Urinary bladder (tissue), 4 donors: ENCODE results near the gene POM121. TPM values are rescaled to one million over a fixed set of nuclear protein-coding genes. Genes with fewer than 3 reads are reported as not detected.
"Not testable (repeated sequence)": the region's sequence is repeated elsewhere in the genome, so short reads cannot be mapped to it uniquely, and the experiment has no call there.

Experiments
- DNase-seq: peaks from one replicate; pipeline ENCODE4 v3.0.0-alpha.2; 2015; ENCODE audit errors: extremely low spot score
- H3K27ac ChIP-seq: one replicate; pipeline ENCODE4 v1.5.1; 2013; ENCODE audit warnings: low read depth, mild to moderate bottlenecking, moderate library complexity
- H3K36me3 ChIP-seq: one replicate; pipeline ENCODE4 v1.6.1; 2013; ENCODE audit warnings: mild to moderate bottlenecking, moderate library complexity; ENCODE audit not compliant: insufficient read depth
- H3K4me1 ChIP-seq: one replicate; pipeline ENCODE4 v1.6.1; 2013; ENCODE audit warnings: mild to moderate bottlenecking, moderate library complexity; ENCODE audit not compliant: insufficient read depth
- H3K4me3 ChIP-seq: one replicate; pipeline ENCODE4 v1.5.1; 2013; ENCODE audit warnings: low read depth, low read length
- WGBS: extraction: QIAGEN DNeasy Blood & Tissue Kit; methylation state at CpG from one replicate; pipeline ENCODE4 v1.1.7; 2013; 5-methylcytosine and 5-hydroxymethylcytosine counted together
- polyA plus RNA-seq: library from polyadenylated mRNA; stranded (reverse); fragments of 200-250 nt; gene quantifications from one replicate; pipeline ENCODE4 v1.2.3, GENCODE V29; 2013
- total RNA-seq: library from RNA; depleted of rRNA; stranded (reverse); fragments of >200 nt; gene quantifications from one replicate; pipeline ENCODE4 v1.2.3, GENCODE V29; 2014
- donor health status: healthy with polysubstance abuse.
- donor health status: healthy.

The POM121 gene
- total and polyA plus RNA-seq, 2 donors = 7.2 to 21.2 TPM

DNA sequence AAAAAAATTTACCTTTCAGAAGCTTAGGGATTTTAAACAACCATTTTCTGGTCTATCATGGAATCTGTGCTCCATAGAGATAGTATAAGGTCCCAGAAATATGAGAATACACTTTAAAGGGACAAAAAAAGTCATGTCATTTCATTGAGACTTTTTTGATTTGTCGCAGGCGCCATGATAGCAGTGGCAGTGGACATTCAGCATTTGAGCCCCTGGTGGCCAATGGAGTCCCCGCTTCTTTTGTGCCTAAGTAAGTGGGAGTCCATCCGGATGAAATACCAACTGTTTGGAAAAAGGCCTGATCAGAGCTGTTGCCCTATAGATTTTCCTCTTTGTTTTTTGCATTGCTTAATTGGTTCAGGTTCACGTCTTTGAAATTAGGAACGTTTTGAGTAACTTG lies 3.3 kb downstream of the POM121 start:
- not testable (repeated sequence) for DNase-seq, H3K4me1 ChIP-seq, H3K27ac ChIP-seq, H3K36me3 ChIP-seq, H3K4me3 ChIP-seq
- WGBS = 93% methylated on average over 6 of the region's 6 CpGs

DNA sequence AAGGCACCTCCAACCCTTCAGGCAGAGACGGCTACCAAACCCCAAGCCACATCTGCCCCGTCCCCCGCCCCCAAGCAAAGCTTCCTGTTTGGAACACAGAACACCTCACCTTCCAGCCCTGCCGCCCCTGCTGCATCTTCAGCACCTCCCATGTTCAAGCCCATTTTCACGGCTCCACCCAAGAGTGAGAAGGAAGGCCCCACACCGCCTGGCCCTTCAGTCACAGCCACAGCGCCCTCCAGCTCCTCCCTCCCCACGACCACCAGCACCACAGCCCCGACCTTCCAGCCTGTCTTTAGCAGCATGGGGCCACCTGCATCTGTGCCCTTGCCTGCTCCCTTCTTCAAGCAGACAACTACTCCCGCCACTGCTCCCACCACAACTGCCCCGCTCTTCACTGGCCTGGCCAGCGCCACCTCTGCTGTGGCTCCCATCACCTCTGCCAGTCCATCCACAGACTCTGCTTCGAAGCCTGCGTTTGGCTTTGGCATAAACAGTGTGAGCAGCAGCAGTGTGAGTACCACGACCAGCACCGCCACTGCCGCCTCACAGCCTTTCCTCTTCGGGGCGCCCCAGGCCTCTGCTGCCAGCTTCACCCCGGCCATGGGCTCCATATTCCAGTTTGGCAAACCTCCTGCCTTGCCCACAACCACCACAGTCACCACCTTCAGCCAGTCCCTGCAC lies 17.3 kb downstream of the POM121 start:
- not testable (repeated sequence) for H3K4me3 ChIP-seq, DNase-seq, H3K27ac ChIP-seq, H3K4me1 ChIP-seq, H3K36me3 ChIP-seq
- WGBS = 89% methylated on average over 7 of the region's 20 CpGs

DNA sequence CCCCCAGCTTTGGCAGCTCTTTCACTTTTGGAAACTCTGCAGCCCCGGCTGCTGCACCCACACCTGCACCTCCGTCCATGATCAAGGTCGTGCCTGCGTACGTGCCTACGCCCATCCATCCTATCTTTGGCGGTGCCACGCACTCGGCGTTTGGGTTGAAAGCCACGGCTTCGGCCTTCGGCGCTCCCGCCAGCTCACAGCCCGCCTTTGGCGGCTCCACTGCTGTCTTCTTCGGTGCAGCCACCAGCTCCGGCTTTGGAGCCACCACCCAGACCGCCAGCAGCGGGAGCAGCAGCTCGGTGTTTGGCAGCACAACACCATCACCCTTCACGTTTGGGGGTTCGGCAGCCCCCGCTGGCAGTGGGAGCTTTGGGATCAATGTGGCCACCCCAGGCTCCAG lies 18.1 kb downstream of the POM121 start:
- not testable (repeated sequence) for H3K27ac ChIP-seq, DNase-seq, H3K4me3 ChIP-seq, H3K4me1 ChIP-seq, H3K36me3 ChIP-seq
- 97% methylated on average over 25 of the region's 25 CpGs for WGBS

DNA sequence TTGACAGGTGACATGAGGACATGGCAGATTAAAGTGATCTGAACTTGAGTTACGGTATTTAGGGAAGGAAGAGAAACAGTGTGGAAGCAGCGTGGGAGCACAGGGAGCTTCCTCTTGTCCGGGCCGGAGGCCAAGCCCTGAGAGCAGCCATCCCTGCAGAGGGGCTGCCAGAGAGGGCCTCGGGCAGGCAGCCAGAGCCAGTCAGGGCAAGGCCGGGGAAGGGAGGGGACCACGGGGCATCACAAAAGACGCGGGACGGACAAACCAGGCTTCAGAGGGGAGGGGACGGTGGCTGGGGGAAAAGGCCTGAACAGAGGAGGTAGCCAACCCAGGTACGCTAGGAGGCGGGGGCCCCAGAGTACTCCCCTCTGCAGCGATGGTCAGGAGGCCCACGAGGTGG lies 20.0 kb downstream of the POM121 start:
- WGBS = 54% methylated on average over 9 of the region's 15 CpGs
- H3K27ac ChIP-seq, H3K4me1 ChIP-seq, DNase-seq, H3K4me3 ChIP-seq, H3K36me3 ChIP-seq: not testable (repeated sequence)

DNA sequence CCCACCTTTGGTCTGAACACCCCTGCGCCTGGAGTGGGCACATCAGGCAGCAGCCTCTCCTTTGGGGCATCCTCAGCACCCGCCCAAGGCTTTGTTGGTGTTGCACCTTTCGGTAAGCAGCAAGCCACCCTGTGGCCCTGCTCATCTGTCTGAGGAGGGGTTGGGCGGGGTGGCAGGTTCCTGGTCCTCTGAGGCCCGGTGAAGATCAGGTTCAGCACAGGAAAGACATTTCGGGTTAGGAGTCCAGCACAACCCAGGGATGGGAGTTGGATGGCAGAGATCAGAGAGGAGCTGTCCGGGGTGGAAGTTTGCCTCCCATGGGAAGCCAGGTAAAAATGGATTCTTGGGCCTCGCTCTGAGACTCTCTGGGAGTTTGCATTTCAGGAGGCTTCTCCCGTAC lies 20.7 kb downstream of the POM121 start:
- not testable (repeated sequence) for H3K4me3 ChIP-seq, H3K27ac ChIP-seq, H3K36me3 ChIP-seq, DNase-seq, H3K4me1 ChIP-seq
- WGBS = 90% methylated on average over 9 of the region's 9 CpGs

DNA sequence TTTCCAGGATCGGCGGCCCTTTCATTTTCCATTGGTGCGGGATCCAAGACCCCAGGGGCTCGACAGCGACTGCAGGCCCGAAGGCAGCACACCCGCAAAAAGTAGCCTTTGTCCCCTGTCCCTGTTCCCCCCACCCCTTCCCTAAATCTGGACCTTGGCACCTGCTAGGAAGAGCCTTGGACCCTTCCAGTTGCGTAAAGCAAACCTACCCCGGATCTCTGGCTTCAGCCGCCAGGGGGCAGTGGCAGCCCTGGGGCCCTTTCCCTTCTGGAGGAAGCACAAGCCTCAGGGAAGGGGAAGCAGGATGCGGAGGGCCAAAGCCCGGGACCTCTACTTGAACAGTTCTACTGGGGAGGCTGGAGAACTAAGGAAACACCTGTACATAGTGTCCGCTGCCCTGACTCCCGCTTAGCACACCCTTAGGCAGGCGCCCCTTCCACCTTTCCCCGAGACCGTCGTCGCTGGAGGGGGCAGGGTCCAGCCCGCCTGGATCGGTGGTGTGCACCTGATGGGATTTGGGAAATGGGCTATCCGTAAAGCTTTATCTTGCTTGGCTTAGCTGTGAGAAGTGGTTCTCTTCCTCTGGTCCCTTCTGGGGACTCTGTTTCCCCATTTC lies 21.3 kb downstream of the POM121 start:
- DNase-seq, H3K36me3 ChIP-seq, H3K27ac ChIP-seq, H3K4me1 ChIP-seq, H3K4me3 ChIP-seq: not testable (repeated sequence)
- WGBS = 84% methylated on average over 22 of the region's 22 CpGs

DNA sequence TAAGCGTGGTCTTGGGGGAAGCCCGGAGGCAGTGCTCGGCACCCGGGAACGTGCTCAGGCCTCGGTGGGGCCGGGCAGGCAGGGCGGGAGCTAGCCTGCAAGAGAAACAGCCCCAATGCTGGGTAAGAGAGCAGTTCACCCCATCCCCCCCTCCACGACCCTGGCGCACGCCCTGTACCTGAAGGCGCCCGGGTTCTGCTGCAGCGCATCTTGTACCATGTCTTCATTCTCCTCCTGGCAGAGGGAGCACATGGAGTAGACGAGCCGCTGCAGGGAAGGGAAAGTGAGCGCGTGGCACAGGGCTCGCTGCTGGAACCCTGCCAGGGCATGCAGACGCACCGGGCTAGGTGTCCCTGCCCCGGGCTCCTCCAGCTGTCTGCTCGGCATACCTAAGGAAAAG lies 23.8 kb downstream of the POM121 start:
- not testable (repeated sequence) for H3K4me1 ChIP-seq, H3K4me3 ChIP-seq, H3K27ac ChIP-seq, H3K36me3 ChIP-seq, DNase-seq
- WGBS = 89% methylated on average over 16 of the region's 23 CpGs

DNA sequence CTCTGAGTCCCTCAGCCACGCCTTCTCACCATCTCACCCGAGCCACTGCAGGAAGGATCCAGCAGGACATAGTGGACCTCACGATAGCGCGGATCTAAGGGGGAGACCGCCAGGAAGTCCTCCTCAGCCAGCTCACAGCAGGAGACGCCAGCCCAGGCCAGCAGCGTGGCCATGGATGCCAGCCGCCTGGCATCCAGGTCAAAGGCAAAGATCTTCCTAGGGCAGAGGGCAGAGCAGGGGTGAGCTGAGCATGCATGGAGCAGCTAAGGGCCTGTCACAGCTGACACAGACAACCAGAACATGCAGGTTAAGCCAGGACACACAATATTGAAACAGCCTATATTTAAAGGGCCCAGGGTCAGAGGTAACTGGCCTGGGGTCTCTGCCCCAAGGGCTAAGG lies 24.4 kb downstream of the POM121 start:
- DNase-seq, H3K27ac ChIP-seq, H3K4me3 ChIP-seq, H3K4me1 ChIP-seq, H3K36me3 ChIP-seq: not testable (repeated sequence)
- 84% methylated on average over 9 of the region's 9 CpGs for WGBS

DNA sequence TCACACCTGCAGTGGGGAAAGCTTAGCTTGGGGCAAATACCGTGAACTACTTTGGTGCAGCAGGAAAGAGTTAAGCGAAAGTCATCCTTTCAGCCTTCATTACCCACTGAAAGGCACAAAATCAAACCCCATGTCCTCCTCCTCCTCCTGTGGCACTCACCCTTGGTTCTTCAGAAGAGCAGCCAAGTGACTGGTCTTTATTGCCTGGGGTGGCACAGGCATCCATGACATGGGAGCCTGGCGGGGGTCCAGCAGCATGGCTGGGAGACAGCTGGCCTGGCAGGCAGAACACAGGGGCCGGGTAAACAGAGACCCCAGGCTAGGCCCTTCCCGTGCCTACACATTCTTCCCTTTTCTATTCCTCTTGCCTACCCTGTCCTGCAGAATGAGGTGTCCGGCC lies 24.8 kb downstream of the POM121 start:
- WGBS = 80% methylated on average over 5 of the region's 6 CpGs

DNA sequence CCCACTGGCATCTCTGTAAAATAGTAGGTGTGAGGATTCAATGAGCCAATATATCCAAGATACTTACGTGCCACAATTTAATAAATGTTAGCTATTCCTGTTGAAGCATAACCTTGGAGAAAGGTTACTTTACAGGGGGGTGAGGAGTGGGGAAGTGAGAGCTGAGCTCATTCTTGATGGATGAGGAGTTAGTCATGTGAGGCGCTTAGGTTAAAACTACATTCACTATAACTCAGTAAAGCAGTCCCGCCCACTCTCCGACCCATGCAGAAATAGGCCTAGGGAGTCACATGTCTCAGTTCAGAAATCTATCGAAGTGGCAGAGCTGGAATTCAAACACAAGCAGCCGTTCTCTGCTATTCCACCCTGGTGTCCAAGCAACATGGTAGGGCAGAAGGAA lies 25.5 kb downstream of the POM121 start:
- not testable (repeated sequence) for H3K4me3 ChIP-seq, H3K27ac ChIP-seq, DNase-seq, H3K36me3 ChIP-seq, H3K4me1 ChIP-seq
- WGBS = no CpG with 5 or more reads among the region's 6 CpGs

More for the DNA sequence above, 24.8 kb downstream of the POM121 start:
- H3K4me1 ChIP-seq, DNase-seq, H3K4me3 ChIP-seq, H3K27ac ChIP-seq, H3K36me3 ChIP-seq: not testable (repeated sequence)

DNA sequence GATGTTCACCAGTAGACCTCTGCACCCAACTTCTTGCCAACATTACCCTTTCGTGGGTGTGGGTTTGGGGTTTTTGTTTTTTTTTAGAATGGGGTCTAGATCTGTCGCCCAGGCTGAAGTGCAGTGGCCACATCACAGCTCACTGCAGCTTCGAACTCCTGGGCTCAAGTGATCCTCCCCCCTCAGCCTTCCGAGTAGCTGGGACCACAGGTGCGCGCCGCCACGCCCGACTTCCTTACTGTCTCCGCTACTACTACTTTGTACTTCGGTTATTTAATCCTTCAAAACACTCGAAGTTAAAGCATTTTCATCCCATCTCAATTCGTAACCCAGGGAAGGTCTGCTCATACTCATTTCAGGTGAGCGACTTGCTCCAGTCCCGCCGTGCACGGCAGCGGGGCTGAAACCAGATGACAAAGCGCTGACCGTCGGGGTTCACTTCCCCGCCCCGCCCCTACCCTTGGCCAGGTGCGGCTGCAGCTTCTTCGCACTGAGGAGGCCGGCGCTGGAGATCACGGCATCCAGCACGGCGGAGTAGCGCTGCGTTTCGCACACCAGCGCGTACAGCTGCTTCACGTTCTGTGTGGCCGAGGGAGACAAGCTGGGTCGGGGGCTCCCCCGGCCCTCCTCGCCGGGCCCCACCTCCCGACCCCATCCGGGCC lies 29.1 kb downstream of the POM121 start:
- not testable (repeated sequence) for H3K27ac ChIP-seq, H3K4me1 ChIP-seq

DNA sequence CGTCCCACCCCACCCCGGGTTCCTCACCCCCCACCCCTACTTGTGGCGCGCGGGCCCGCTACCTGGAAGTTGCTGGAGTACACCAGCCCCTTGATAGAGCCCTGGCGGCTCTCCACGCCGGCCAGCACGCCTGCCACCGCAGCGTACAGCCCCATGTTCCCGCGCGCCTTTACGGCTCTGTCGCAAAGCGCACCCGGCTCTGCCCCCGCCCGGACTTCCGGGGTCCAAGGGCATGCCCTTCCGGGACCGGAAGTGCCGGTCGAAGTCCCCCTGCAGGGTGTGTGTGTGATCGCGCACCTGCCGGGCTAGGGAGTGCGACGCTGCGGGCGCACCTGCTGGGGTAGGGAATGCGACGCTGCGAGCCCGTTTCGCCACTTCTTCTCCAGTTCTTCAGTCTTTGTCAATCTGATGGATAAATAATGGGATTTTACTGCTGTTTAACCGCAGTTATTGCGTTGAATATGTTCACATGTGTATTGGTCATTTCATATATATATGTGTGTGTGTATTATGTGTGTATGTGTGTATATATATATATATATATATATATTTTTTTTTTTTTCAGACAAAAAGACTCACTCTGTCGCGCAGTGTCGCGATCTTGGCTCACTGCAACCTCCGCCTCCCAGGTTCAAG lies 29.8 kb downstream of the POM121 start:
- H3K36me3 ChIP-seq, H3K27ac ChIP-seq, H3K4me1 ChIP-seq, DNase-seq: not testable (repeated sequence)
- peak overlapping the region; percentile 28 for H3K4me3 ChIP-seq
- WGBS = 25% methylated on average over 17 of the region's 45 CpGs

More for the DNA sequence above, 29.1 kb downstream of the POM121 start:
- H3K4me3 ChIP-seq = peak overlapping the region; percentile 28
- not testable (repeated sequence) for H3K36me3 ChIP-seq, DNase-seq
- 4% methylated on average over 5 of the region's 43 CpGs for WGBS

DNA sequence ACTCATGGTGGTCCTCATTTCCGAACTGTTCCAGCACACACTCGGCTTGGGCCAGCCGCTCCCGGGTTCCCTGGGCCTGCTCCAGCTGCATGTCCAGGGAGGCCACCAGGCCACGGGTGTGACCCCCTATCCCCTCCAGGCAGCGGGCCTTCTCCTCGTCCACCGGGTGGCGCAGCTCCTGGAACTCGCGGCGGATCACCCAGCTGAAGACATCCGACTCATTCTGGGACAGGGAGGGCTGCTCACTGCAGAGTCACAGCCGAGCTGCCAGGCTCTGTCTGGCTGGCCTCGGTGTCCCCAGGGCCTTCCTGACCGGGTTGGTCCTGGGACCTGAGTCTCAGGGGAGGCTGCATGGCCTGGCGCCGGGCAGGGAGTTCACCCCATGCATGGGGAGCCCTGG lies 35.1 kb downstream of the POM121 start:
- not testable (repeated sequence) for H3K27ac ChIP-seq, DNase-seq, H3K4me3 ChIP-seq, H3K36me3 ChIP-seq, H3K4me1 ChIP-seq
- WGBS = 65% methylated on average over 4 of the region's 18 CpGs
